Hepatocyte (in vitro differentiated cells): ENCODE measurements around the gene POGLUT3.

Source experiments
- EZH2 ChIP-seq: fragments of 200-600 bp; sonication (generic); IDR thresholded peaks from 2 replicates; pipeline ENCODE4 v1.6.1; 2016; ENCODE audit warnings: antibody characterized with exemption, mild to moderate bottlenecking, borderline replicate concordance
- TF ChIP-seq, protein P1 (sequence below): fragments of 200-600 bp; sonication (generic); IDR thresholded peaks from 2 replicates; pipeline ENCODE4 v1.5.1; 2016; ENCODE audit warnings: antibody characterized with exemption, mild to moderate bottlenecking; ENCODE audit not compliant: poor library complexity

DNA sequence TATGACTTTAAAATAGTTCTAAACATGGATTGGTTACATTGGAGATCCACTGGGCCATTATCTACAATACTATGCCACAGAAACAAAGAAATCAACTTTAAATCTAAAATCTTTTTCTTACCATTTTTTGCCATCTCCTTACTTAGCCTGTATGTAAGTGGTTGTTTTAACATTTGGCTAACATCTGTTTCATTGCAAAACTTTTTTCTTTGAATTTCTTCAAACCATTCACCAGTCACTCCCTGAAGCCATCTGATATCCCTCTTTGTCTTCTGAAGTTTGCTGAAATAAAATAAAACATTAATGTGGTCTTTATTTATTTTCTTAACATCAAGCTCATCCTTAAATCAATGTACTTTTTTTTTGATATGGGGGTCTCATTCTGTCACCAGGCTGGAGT lies 43.3 kb upstream of the POGLUT3 start:
- TF ChIP-seq, protein P1, sequence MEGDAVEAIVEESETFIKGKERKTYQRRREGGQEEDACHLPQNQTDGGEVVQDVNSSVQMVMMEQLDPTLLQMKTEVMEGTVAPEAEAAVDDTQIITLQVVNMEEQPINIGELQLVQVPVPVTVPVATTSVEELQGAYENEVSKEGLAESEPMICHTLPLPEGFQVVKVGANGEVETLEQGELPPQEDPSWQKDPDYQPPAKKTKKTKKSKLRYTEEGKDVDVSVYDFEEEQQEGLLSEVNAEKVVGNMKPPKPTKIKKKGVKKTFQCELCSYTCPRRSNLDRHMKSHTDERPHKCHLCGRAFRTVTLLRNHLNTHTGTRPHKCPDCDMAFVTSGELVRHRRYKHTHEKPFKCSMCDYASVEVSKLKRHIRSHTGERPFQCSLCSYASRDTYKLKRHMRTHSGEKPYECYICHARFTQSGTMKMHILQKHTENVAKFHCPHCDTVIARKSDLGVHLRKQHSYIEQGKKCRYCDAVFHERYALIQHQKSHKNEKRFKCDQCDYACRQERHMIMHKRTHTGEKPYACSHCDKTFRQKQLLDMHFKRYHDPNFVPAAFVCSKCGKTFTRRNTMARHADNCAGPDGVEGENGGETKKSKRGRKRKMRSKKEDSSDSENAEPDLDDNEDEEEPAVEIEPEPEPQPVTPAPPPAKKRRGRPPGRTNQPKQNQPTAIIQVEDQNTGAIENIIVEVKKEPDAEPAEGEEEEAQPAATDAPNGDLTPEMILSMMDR = no peak
- TF ChIP-seq EZH2 = no peak
